Measurements from ENCODE around the gene TNFAIP3.

The TNFAIP3 gene

GRCh38 chr6:137903933-137904821, 37.1 kb downstream of the TNFAIP3 start:
- DNase-seq = no peak

- peak; percentile 24 for DNase-seq
Observed at GRCh38 chr6:137904822-137905617, 38.0 kb downstream of the TNFAIP3 start.

GRCh38 chr6:137906020-137906472, 39.0 kb downstream of the TNFAIP3 start:
- no peak for DNase-seq

GRCh38 chr6:137907170-137907569, 40.1 kb downstream of the TNFAIP3 start:
- DNase-seq = no peak

- DNase-seq = no peak
Observed at GRCh38 chr6:137909533-137909932, 42.5 kb downstream of the TNFAIP3 start.

- DNase-seq = no peak
Observed at GRCh38 chr6:137910424-137910834, 43.4 kb downstream of the TNFAIP3 start.

GRCh38 chr6:137910843-137911456, 43.9 kb downstream of the TNFAIP3 start:
- no peak for DNase-seq

GRCh38 chr6:137911675-137912191, 44.7 kb downstream of the TNFAIP3 start:
- DNase-seq = no peak

- no peak for DNase-seq
Observed at GRCh38 chr6:137912813-137913212, 45.8 kb downstream of the TNFAIP3 start.

GRCh38 chr6:137913434-137913833, 46.4 kb downstream of the TNFAIP3 start:
- no peak for DNase-seq

- DNase-seq = no peak
Observed at GRCh38 chr6:137913996-137914529, 47.0 kb downstream of the TNFAIP3 start.

GRCh38 chr6:137914530-137915193, 47.6 kb downstream of the TNFAIP3 start:
- DNase-seq = no peak

GRCh38 chr6:137915790-137916189, 48.7 kb downstream of the TNFAIP3 start:
- DNase-seq = no peak

- no peak for DNase-seq
Observed at GRCh38 chr6:137917551-137918325, 50.7 kb downstream of the TNFAIP3 start.

- DNase-seq = no peak
Observed at GRCh38 chr6:137919502-137919823, 52.4 kb downstream of the TNFAIP3 start.

GRCh38 chr6:137919837-137920730, 53.0 kb downstream of the TNFAIP3 start:
- no peak for DNase-seq

GRCh38 chr6:137921823-137922222, 54.8 kb downstream of the TNFAIP3 start:
- no peak for DNase-seq

- no peak for DNase-seq
Observed at GRCh38 chr6:137923866-137924653, 57.0 kb downstream of the TNFAIP3 start.

- DNase-seq = no peak
Observed at GRCh38 chr6:137925141-137925698, 58.2 kb downstream of the TNFAIP3 start.
